ENCODE data around the gene EXOC3L4.

- TF ChIP-seq EP300 (IDR thresholded peaks at IDR 0.05; ENCODE audit: borderline replicate concordance in 1 of 2, low read depth in 1 of 2, low read length in 1 of 2) (peak in 1 of 2 experiments; percentile 65; a peak in 1 of 4 replicates), EZH2phosphoT487 (IDR thresholded peaks at IDR 0.05; ENCODE audit: borderline replicate concordance, low read depth) (no peak), POLR2AphosphoS5 (IDR thresholded peaks at IDR 0.05; ENCODE audit: low read depth, low read length) (no peak), SIN3A (IDR thresholded peaks at IDR 0.05; ENCODE audit: borderline replicate concordance, low read depth, low read length) (0 out of 2 replicates have a peak, but pooled peaks have one; percentile 25), MAX (IDR thresholded peaks at IDR 0.05; ENCODE audit: low read depth) (peak; percentile 48), RCOR1 (IDR thresholded peaks at IDR 0.05; ENCODE audit: low read length) (no peak), JUND (IDR thresholded peaks at IDR 0.05) (no peak; the same call in 1 of the 2 replicates), GABPA (IDR thresholded peaks at IDR 0.05; ENCODE audit: low read depth) (no peak), NRF1 (IDR thresholded peaks at IDR 0.05; ENCODE audit: low read depth, low read length) (no peak), YY1 (IDR thresholded peaks at IDR 0.05; ENCODE audit: low read depth) (0 out of 2 replicates have a peak, but pooled peaks have one; percentile 9)
- TF ChIP-seq, protein P1, sequence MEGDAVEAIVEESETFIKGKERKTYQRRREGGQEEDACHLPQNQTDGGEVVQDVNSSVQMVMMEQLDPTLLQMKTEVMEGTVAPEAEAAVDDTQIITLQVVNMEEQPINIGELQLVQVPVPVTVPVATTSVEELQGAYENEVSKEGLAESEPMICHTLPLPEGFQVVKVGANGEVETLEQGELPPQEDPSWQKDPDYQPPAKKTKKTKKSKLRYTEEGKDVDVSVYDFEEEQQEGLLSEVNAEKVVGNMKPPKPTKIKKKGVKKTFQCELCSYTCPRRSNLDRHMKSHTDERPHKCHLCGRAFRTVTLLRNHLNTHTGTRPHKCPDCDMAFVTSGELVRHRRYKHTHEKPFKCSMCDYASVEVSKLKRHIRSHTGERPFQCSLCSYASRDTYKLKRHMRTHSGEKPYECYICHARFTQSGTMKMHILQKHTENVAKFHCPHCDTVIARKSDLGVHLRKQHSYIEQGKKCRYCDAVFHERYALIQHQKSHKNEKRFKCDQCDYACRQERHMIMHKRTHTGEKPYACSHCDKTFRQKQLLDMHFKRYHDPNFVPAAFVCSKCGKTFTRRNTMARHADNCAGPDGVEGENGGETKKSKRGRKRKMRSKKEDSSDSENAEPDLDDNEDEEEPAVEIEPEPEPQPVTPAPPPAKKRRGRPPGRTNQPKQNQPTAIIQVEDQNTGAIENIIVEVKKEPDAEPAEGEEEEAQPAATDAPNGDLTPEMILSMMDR (IDR thresholded peaks at IDR 0.05): no peak
Observed at GRCh38 chr14:103109535-103110441, 15.3 kb downstream of the EXOC3L4 start.

Measured in SK-N-SH (cell line).